Measurements from ENCODE around the gene ACTR1A.
"Not testable (repeated sequence)": the region's sequence is repeated elsewhere in the genome, so short reads cannot be mapped to it uniquely, and the experiment has no call there.

ACTR1A gene

GRCh38 chr10:102501201-102502028 is 1.1 kb downstream of the ACTR1A start:
- no peaks in the 10 kb centered on the region for H3K36me3 ChIP-seq (ENCODE audit: control insufficient read depth, insufficient read depth, low read length, severe bottlenecking)
- H3K9me3 ChIP-seq (ENCODE audit: control insufficient read depth, low read length), result no peaks in the 10 kb centered on the region
- peak; percentile 52 for DNase-seq (ENCODE audit: low read depth)
- no peaks in the 10 kb centered on the region for H3K27me3 ChIP-seq (replicated peaks; ENCODE audit: control insufficient read depth, insufficient read depth, low read length)
- peaks cover 40% of the 10 kb centered on the region for H3K4me1 ChIP-seq (ENCODE audit: control insufficient read depth, insufficient read depth, low read length)
- peak overlapping the region; percentile 98 for H3K9ac ChIP-seq (ENCODE audit: low read length)
- H3K4me3 ChIP-seq (ENCODE audit: low read length), result peak overlapping the region; percentile 94

GRCh38 chr10:102500686-102501085 is 1.8 kb downstream of the ACTR1A start:
- Histone ChIP-seq H3K4me1 (ENCODE audit: control insufficient read depth, insufficient read depth, low read length) (peaks cover 39% of the 10 kb centered on the region), H3K9ac (ENCODE audit: low read length) (peak overlapping the region; percentile 98), H3K4me3 (ENCODE audit: low read length) (peak overlapping the region; percentile 94)
- DNase-seq (ENCODE audit: low read depth); H3K9me3 ChIP-seq (ENCODE audit: control insufficient read depth, low read length); H3K36me3 ChIP-seq (ENCODE audit: control insufficient read depth, insufficient read depth, low read length, severe bottlenecking); H3K27me3 ChIP-seq (replicated peaks; ENCODE audit: control insufficient read depth, insufficient read depth, low read length): not testable (repeated sequence)

GRCh38 chr10:102499356-102499755 is 3.2 kb downstream of the ACTR1A start:
- Histone ChIP-seq H3K9me3 (ENCODE audit: control insufficient read depth, low read length) (no peaks in the 10 kb centered on the region), H3K4me3 (ENCODE audit: low read length) (no peak overlapping the region), H3K36me3 (ENCODE audit: control insufficient read depth, insufficient read depth, low read length, severe bottlenecking) (no peaks in the 10 kb centered on the region), H3K4me1 (ENCODE audit: control insufficient read depth, insufficient read depth, low read length) (peaks cover 31% of the 10 kb centered on the region), H3K27me3 (replicated peaks; ENCODE audit: control insufficient read depth, insufficient read depth, low read length) (no peaks in the 10 kb centered on the region), H3K9ac (ENCODE audit: low read length) (peak overlapping the region; percentile 7)
- DNase-seq (ENCODE audit: low read depth), result peak; percentile 10

- no peaks in the 10 kb centered on the region for H3K9me3 ChIP-seq (ENCODE audit: control insufficient read depth, low read length)
- H3K36me3 ChIP-seq (ENCODE audit: control insufficient read depth, insufficient read depth, low read length, severe bottlenecking), result no peaks in the 10 kb centered on the region
- H3K4me1 ChIP-seq (ENCODE audit: control insufficient read depth, insufficient read depth, low read length), result peaks cover 38% of the 10 kb centered on the region
- H3K9ac ChIP-seq (ENCODE audit: low read length), result no peak overlapping the region
- H3K4me3 ChIP-seq (ENCODE audit: low read length), result no peak overlapping the region
- H3K27me3 ChIP-seq (replicated peaks; ENCODE audit: control insufficient read depth, insufficient read depth, low read length), result no peaks in the 10 kb centered on the region
- no peak for DNase-seq (ENCODE audit: low read depth)
Observed at GRCh38 chr10:102497545-102497944, 5.0 kb downstream of the ACTR1A start.

GRCh38 chr10:102493771-102494170 is 8.7 kb downstream of the ACTR1A start:
- DNase-seq (ENCODE audit: low read depth), result no peak
- Histone ChIP-seq H3K27me3 (replicated peaks; ENCODE audit: control insufficient read depth, insufficient read depth, low read length) (no peaks in the 10 kb centered on the region), H3K9me3 (ENCODE audit: control insufficient read depth, low read length) (no peaks in the 10 kb centered on the region), H3K4me1 (ENCODE audit: control insufficient read depth, insufficient read depth, low read length) (peaks cover 33% of the 10 kb centered on the region), H3K9ac (ENCODE audit: low read length) (no peak overlapping the region), H3K4me3 (ENCODE audit: low read length) (no peak overlapping the region), H3K36me3 (ENCODE audit: control insufficient read depth, insufficient read depth, low read length, severe bottlenecking) (peaks cover 19% of the 10 kb centered on the region)

- Histone ChIP-seq H3K9ac (ENCODE audit: low read length) (no peak overlapping the region), H3K27me3 (replicated peaks; ENCODE audit: control insufficient read depth, insufficient read depth, low read length) (no peaks in the 10 kb centered on the region), H3K4me1 (ENCODE audit: control insufficient read depth, insufficient read depth, low read length) (peaks cover 27% of the 10 kb centered on the region), H3K4me3 (ENCODE audit: low read length) (no peak overlapping the region), H3K9me3 (ENCODE audit: control insufficient read depth, low read length) (no peaks in the 10 kb centered on the region), H3K36me3 (ENCODE audit: control insufficient read depth, insufficient read depth, low read length, severe bottlenecking) (peaks cover 27% of the 10 kb centered on the region)
- DNase-seq (ENCODE audit: low read depth), result no peak
Observed at GRCh38 chr10:102492983-102493382, 9.5 kb downstream of the ACTR1A start.

GRCh38 chr10:102492344-102492939 is 10.1 kb downstream of the ACTR1A start:
- H3K27me3 ChIP-seq (replicated peaks; ENCODE audit: control insufficient read depth, insufficient read depth, low read length), result no peaks in the 10 kb centered on the region
- H3K4me1 ChIP-seq (ENCODE audit: control insufficient read depth, insufficient read depth, low read length), result peaks cover 27% of the 10 kb centered on the region
- peaks cover 30% of the 10 kb centered on the region for H3K36me3 ChIP-seq (ENCODE audit: control insufficient read depth, insufficient read depth, low read length, severe bottlenecking)
- H3K4me3 ChIP-seq (ENCODE audit: low read length), result no peak overlapping the region
- H3K9me3 ChIP-seq (ENCODE audit: control insufficient read depth, low read length), result no peaks in the 10 kb centered on the region
- DNase-seq (ENCODE audit: low read depth), result no peak
- H3K9ac ChIP-seq (ENCODE audit: low read length), result no peak overlapping the region

- Histone ChIP-seq H3K36me3 (ENCODE audit: control insufficient read depth, insufficient read depth, low read length, severe bottlenecking) (peaks cover 43% of the 10 kb centered on the region), H3K9ac (ENCODE audit: low read length) (no peak overlapping the region), H3K4me1 (ENCODE audit: control insufficient read depth, insufficient read depth, low read length) (peaks cover 27% of the 10 kb centered on the region), H3K9me3 (ENCODE audit: control insufficient read depth, low read length) (no peaks in the 10 kb centered on the region), H3K4me3 (ENCODE audit: low read length) (no peak overlapping the region), H3K27me3 (replicated peaks; ENCODE audit: control insufficient read depth, insufficient read depth, low read length) (no peaks in the 10 kb centered on the region)
- no peak for DNase-seq (ENCODE audit: low read depth)
Observed at GRCh38 chr10:102491136-102491535, 11.4 kb downstream of the ACTR1A start.

- Histone ChIP-seq H3K9ac (ENCODE audit: low read length) (no peak overlapping the region), H3K27me3 (replicated peaks; ENCODE audit: control insufficient read depth, insufficient read depth, low read length) (no peaks in the 10 kb centered on the region), H3K36me3 (ENCODE audit: control insufficient read depth, insufficient read depth, low read length, severe bottlenecking) (peaks cover 96% of the 10 kb centered on the region), H3K9me3 (ENCODE audit: control insufficient read depth, low read length) (no peaks in the 10 kb centered on the region), H3K4me3 (ENCODE audit: low read length) (no peak overlapping the region), H3K4me1 (ENCODE audit: control insufficient read depth, insufficient read depth, low read length) (no peaks in the 10 kb centered on the region)
- DNase-seq (ENCODE audit: low read depth), result no peak
Observed at GRCh38 chr10:102485093-102485784, 17.3 kb downstream of the ACTR1A start.

- Histone ChIP-seq H3K4me3 (ENCODE audit: low read length) (no peak overlapping the region), H3K9me3 (ENCODE audit: control insufficient read depth, low read length) (no peaks in the 10 kb centered on the region), H3K27me3 (replicated peaks; ENCODE audit: control insufficient read depth, insufficient read depth, low read length) (no peaks in the 10 kb centered on the region), H3K36me3 (ENCODE audit: control insufficient read depth, insufficient read depth, low read length, severe bottlenecking) (peaks cover 97% of the 10 kb centered on the region), H3K4me1 (ENCODE audit: control insufficient read depth, insufficient read depth, low read length) (peaks cover 2% of the 10 kb centered on the region), H3K9ac (ENCODE audit: low read length) (no peak overlapping the region)
- no peak for DNase-seq (ENCODE audit: low read depth)
Observed at GRCh38 chr10:102484021-102484420, 18.5 kb downstream of the ACTR1A start.

- Histone ChIP-seq H3K27me3 (replicated peaks; ENCODE audit: control insufficient read depth, insufficient read depth, low read length) (no peaks in the 10 kb centered on the region), H3K9ac (ENCODE audit: low read length) (no peak overlapping the region), H3K4me3 (ENCODE audit: low read length) (no peak overlapping the region), H3K36me3 (ENCODE audit: control insufficient read depth, insufficient read depth, low read length, severe bottlenecking) (peaks cover 62% of the 10 kb centered on the region), H3K4me1 (ENCODE audit: control insufficient read depth, insufficient read depth, low read length) (peaks cover 23% of the 10 kb centered on the region), H3K9me3 (ENCODE audit: control insufficient read depth, low read length) (no peaks in the 10 kb centered on the region)
- DNase-seq (ENCODE audit: low read depth), result no peak
Observed at GRCh38 chr10:102480396-102480795, 22.1 kb downstream of the ACTR1A start.

All from adipocyte (in vitro differentiated cells).